ENCODE measurements around the gene MINDY4. TPM values are rescaled to one million over a fixed set of nuclear protein-coding genes. Genes with fewer than 3 reads are reported as not detected.

Gene MINDY4
- total RNA-seq: 1 to 10 TPM; 8.0 to 9.4 TPM
- 10 to 100 TPM; 15.2 to 56.0 (median 19.2) TPM for polyA plus RNA-seq (ENCODE audit: insufficient read length in 6 of 6)
- long read RNA-seq, donor 1, partial matches to known transcripts: 11 of 12 reads
- long read RNA-seq, donor 1, other reads (novel, unspliced or antisense): 0 of 12 reads
- long read RNA-seq, donor 2, partial matches to known transcripts: 0 of 2 reads
- long read RNA-seq, donor 2, other reads (novel, unspliced or antisense): 0 of 2 reads
- long read RNA-seq, donor 3, partial matches to known transcripts: 0 of 1 reads
- long read RNA-seq, donor 3, other reads (novel, unspliced or antisense): 0 of 1 reads
- long read RNA-seq, donor 4, partial matches to known transcripts: 2 of 3 reads
- long read RNA-seq, donor 4, other reads (novel, unspliced or antisense): 0 of 3 reads
- long read RNA-seq, donor 5, partial matches to known transcripts: 0 of 3 reads
- long read RNA-seq, donor 5, other reads (novel, unspliced or antisense): 0 of 3 reads
- long read RNA-seq, donor 6, partial matches to known transcripts: 0 of 1 reads
- long read RNA-seq, donor 6, other reads (novel, unspliced or antisense): 0 of 1 reads
- long read RNA-seq, donor 7: 0 reads
- long read RNA-seq, donor 8, partial matches to known transcripts: 0 of 2 reads
- long read RNA-seq, donor 8, other reads (novel, unspliced or antisense): 0 of 2 reads
- long read RNA-seq, donor 9: 0 reads
- long read RNA-seq, donor 10, partial matches to known transcripts: 2 of 5 reads
- long read RNA-seq, donor 10, other reads (novel, unspliced or antisense): 2 of 5 reads
- long read RNA-seq, donor 11, partial matches to known transcripts: 0 of 1 reads
- long read RNA-seq, donor 11, other reads (novel, unspliced or antisense): 0 of 1 reads
- long read RNA-seq, donor 12: 0 reads

DNA sequence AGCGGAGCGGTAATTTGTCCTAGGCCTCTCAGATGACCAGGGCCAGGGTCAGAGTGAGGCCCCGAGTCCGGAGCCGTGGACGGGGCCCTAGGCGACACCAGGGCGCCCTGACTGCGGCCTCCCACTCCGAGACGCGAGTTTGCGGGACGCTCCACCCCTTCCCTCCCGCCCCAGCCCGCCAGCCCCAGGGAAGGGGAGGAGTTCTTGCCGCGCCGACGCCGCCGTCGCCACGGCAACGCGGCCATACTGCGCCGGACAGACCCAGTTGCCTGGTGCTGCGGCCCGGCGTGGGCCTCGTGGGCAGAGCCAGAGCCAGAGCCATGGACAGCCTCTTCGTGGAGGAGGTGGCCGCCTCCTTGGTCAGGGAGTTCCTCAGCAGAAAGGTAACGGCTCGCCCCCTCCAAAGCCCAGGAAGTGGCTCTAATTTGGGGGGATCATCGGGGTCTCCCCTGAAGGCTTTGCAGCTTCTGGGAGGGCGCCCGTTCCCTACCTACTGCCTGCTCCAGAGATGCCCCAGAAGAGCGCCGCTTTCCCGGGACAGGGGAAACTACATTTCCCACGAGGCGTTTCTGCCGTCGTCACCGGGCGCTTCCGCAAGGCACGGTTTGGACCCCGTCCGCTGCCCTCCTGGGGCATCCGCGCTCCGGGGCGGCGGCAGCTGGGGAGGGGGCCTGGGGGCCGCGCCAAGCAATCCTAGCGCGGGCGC, at the start of gene MINDY4:
TSS of gene MINDY4 (plus strand) at position 244 of the 706 bp plus-strand sequence. CDS start at position 321, 77 bp downstream.
- Histone ChIP-seq H3K36me3 (no peaks in the 10 kb centered on the region), H3K27ac (peak within 1 kb of the TSS; percentile 75 to 84), H3K4me1 (peaks cover 0 to 20% of the 10 kb centered on the region in 2 donors), H3K27me3 (no peaks in the 10 kb centered on the region), H3K4me3 (peak within 1 kb of the TSS; percentile 53 to 66), H3K9me3 (no peaks in the 10 kb centered on the region)
- intact Hi-C loops (cut with DNase I): no loop called here
- DNase-seq (peak in 3 of 4 donors; percentile 86 to 93 (median 87)), ATAC-seq (peak; percentile 96)
- TF ChIP-seq, protein P1, sequence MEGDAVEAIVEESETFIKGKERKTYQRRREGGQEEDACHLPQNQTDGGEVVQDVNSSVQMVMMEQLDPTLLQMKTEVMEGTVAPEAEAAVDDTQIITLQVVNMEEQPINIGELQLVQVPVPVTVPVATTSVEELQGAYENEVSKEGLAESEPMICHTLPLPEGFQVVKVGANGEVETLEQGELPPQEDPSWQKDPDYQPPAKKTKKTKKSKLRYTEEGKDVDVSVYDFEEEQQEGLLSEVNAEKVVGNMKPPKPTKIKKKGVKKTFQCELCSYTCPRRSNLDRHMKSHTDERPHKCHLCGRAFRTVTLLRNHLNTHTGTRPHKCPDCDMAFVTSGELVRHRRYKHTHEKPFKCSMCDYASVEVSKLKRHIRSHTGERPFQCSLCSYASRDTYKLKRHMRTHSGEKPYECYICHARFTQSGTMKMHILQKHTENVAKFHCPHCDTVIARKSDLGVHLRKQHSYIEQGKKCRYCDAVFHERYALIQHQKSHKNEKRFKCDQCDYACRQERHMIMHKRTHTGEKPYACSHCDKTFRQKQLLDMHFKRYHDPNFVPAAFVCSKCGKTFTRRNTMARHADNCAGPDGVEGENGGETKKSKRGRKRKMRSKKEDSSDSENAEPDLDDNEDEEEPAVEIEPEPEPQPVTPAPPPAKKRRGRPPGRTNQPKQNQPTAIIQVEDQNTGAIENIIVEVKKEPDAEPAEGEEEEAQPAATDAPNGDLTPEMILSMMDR (IDR thresholded peaks at IDR 0.05): no peak

DNA sequence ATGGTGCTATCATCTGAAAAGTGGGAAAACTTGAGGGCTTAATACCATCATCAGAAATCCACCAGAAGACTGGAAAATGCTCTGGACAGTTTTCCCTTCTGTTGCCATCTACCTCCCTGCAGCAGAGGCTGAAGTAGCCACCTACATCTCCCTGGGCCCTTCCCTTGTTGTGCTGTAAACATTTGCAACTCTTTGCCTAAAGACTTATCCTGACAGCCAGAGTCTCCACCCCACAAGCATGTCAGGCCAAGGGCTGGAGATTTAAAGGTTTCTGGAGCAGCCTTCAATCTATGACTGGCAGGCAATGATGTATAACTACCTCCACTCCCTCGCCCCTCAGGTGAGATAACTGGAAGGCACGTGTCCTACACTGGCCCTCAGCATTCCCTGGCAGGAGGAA, 49.0 kb upstream of the MINDY4 start:
- Histone ChIP-seq H3K27me3 (no peaks in the 10 kb centered on the region), H3K4me3 (no peak overlapping the region), H3K9me3 (peaks cover 0 to 25% of the 10 kb centered on the region in 2 donors), H3K4me1 (no peaks in the 10 kb centered on the region), H3K27ac (no peak overlapping the region), H3K36me3 (no peaks in the 10 kb centered on the region)
- DNase-seq (no peak), ATAC-seq (no peak)
- TF ChIP-seq, protein P1 (IDR thresholded peaks at IDR 0.05): no peak
- intact Hi-C loops (cut with DNase I): no loop called here

DNA sequence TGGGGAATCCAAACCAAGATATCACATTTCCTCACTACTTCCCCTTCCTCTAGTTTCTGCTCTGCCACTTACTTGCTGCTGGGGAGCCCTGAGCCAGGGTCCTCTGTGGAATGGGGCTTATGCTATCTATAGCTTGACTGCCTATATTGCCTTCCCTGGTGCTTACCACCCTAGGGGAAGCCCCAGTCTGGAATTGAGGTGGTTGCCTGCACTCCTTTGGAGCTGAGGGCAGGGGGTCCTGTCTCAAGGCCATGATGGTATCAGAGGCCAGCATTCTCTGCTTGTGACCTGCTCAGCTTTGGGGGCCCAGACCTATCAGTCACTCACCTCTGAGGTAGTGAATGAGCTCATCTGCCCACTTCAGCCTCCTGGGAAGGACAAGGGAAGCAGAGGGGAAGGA, 48.5 kb upstream of the MINDY4 start:
- TF ChIP-seq, protein P1 (IDR thresholded peaks at IDR 0.05): no peak
- DNase-seq (no peak), ATAC-seq (no peak)
- Histone ChIP-seq H3K4me3 (no peak overlapping the region), H3K27ac (no peak overlapping the region), H3K27me3 (no peaks in the 10 kb centered on the region), H3K9me3 (peaks cover 0 to 21% of the 10 kb centered on the region in 2 donors), H3K4me1 (no peaks in the 10 kb centered on the region), H3K36me3 (no peaks in the 10 kb centered on the region)
- intact Hi-C loops (cut with DNase I): no loop called here

DNA sequence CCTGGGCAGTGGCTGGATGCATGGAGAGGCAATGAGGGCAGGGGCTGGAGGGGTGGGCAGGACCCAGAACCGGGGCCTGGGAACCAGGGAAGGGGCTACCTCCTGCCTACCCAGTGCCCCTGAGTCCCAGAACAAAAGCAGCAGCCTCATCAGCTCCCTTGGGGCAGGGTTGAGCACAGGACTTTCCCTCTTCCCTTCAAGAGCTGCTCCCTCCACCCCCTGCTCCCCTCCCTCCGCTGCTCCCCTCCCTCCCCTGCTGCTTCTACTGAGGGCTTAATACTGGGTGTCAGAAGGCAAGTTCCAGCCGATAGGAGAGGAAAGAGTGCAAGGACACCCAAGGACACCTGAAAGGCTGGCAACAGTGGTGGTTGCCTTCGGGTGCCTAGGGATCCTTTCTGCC, 47.4 kb upstream of the MINDY4 start:
- no peaks in the 10 kb centered on the region for H3K4me1 ChIP-seq
- no peak overlapping the region for H3K4me3 ChIP-seq
- DNase-seq (no peak), ATAC-seq (no peak)
- no peak overlapping the region for H3K27ac ChIP-seq
- TF ChIP-seq, protein P1 (IDR thresholded peaks at IDR 0.05): no peak
- peaks cover 0 to 10% of the 10 kb centered on the region in 2 donors for H3K9me3 ChIP-seq
- no peaks in the 10 kb centered on the region for H3K27me3 ChIP-seq
- intact Hi-C loops (cut with DNase I): no loop called here
- H3K36me3 ChIP-seq: no peaks in the 10 kb centered on the region
